ENCODE data around the gene TEX29. TPM values are rescaled to one million over a fixed set of nuclear protein-coding genes. Genes with fewer than 3 reads are reported as not detected.

TEX29 gene
- total RNA-seq, 1 donor from 2014 or later: 0.97 TPM

DNA sequence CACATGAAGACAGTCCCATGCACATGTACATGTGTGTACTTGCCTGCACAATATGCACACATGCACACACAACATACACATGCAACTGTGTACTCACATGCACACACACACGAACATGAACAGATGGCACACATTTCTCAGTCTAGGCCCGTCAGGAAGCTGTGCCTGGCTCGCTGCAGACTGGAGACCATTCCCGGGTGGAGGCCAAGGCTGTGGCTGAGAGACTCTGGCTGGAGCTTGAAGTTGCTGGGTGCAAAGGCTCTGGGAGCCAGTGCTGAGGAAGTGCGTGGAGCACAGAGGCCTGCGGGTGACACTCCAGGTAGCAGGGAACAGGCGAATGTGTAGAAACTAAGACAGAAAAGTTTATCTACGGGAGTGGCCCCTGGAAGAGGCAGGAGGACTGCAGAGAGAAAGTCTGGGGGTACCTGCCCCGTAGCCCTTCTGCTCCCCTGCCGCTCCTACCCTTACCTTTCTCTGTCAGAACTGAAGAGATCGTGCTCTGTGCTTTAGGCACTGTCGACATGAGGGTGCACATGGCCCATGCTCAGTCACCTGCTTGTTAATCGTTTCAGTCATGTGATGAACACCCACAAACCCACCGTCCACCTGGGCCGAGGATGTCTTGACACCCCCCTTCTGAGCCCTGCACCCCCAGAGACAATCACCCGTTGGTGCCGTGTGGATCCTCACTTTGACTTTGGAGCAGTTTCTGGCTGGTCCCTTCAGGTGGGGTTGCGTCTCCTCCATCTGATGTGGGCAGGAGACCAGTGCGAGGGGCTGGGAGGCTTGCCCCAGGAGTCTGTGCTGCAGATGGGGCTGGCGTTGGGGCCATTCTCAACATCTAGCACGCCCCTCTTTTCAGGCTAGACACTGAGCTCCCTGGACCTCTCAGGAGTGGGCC lies 69.4 kb downstream of the TEX29 start:
- DNase-seq: no peak
- no peak for TF ChIP-seq CTCF (IDR thresholded peaks at IDR 0.05)
- no peak for ATAC-seq

GRCh38 chr13:111390522-111391270 lies 70.3 kb downstream of the TEX29 start:
- no peak overlapping the region for H3K27ac ChIP-seq
- no peaks in the 10 kb centered on the region for H3K27me3 ChIP-seq (ENCODE audit: low read depth)
- H3K36me3 ChIP-seq: no peaks in the 10 kb centered on the region
- no peaks in the 10 kb centered on the region for H3K9me3 ChIP-seq
- intact Hi-C loops (cut with DNase I): no loop called here
- no peak for TF ChIP-seq CTCF (IDR thresholded peaks at IDR 0.05)
- H3K4me1 ChIP-seq: no peaks in the 10 kb centered on the region
- no peak for ATAC-seq
- no peak for DNase-seq
- H3K4me3 ChIP-seq: no peak overlapping the region

More for the DNA sequence above, 69.4 kb downstream of the TEX29 start:
- Histone ChIP-seq H3K36me3 (no peaks in the 10 kb centered on the region), H3K4me3 (no peak overlapping the region), H3K4me1 (no peaks in the 10 kb centered on the region), H3K27ac (no peak overlapping the region), H3K9me3 (no peaks in the 10 kb centered on the region), H3K27me3 (ENCODE audit: low read depth) (no peaks in the 10 kb centered on the region)
- intact Hi-C loops (cut with DNase I): no loop called here

DNA sequence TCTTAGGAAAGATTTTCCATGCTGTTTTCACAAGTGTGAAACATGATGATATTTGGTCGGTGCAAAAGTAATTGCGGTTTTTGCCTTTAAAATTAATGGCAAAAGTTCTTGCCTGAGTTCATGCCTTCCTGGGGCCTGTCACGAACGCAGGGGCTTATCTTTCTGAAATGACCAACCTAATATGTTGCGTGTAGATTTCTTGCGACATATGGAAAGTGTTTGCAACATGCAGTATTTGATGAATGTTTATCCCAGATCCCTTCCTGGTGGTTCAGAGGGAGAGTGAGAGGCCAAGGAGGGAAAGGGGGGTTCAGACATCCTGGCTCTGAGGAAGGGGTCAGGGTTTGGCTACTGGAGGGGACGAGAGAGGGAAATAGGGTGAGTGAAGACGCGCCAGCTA lies 72.0 kb downstream of the TEX29 start:
- no peak for ATAC-seq

GRCh38 chr13:111393221-111393790 lies 72.9 kb downstream of the TEX29 start:
- Histone ChIP-seq H3K4me1 (no peaks in the 10 kb centered on the region), H3K9me3 (no peaks in the 10 kb centered on the region), H3K36me3 (no peaks in the 10 kb centered on the region), H3K27ac (no peak overlapping the region), H3K27me3 (ENCODE audit: low read depth) (no peaks in the 10 kb centered on the region), H3K4me3 (no peak overlapping the region)
- intact Hi-C loops (cut with DNase I): no loop called here
- ATAC-seq: no peak
- DNase-seq: no peak
- TF ChIP-seq CTCF (IDR thresholded peaks at IDR 0.05): no peak

More for the DNA sequence above, 72.0 kb downstream of the TEX29 start:
- Histone ChIP-seq H3K9me3 (no peaks in the 10 kb centered on the region), H3K36me3 (no peaks in the 10 kb centered on the region), H3K27ac (no peak overlapping the region), H3K27me3 (ENCODE audit: low read depth) (no peaks in the 10 kb centered on the region), H3K4me3 (no peak overlapping the region), H3K4me1 (no peaks in the 10 kb centered on the region)
- no peak for DNase-seq
- TF ChIP-seq CTCF (IDR thresholded peaks at IDR 0.05): no peak
- intact Hi-C loops (cut with DNase I): no loop called here

Other genes starting within 250 kb of the TEX29 start
- gene ARHGEF7, start 205.3 kb upstream of the TEX29 start, total RNA-seq: 63.7 TPM